H9 (cell line): ENCODE results near the gene RPE65. TPM values are rescaled to one million over a fixed set of nuclear protein-coding genes. Genes with fewer than 3 reads are reported as not detected.
"Not testable (repeated sequence)": the region's sequence is repeated elsewhere in the genome, so short reads cannot be mapped to it uniquely, and the experiment has no call there.

ENCODE experiments used
- DNase-seq: peaks from one replicate; pipeline ENCODE4 v3.0.0-alpha.2; 2017
- H2AFZ ChIP-seq: one replicate; pipeline ENCODE4 v1.6.1; 2013; ENCODE audit warnings: mild to moderate bottlenecking, low read length, control low read depth, moderate library complexity
- H2AK5ac ChIP-seq: 2 replicates; pipeline ENCODE4 v1.6.1; 2013; ENCODE audit warnings: low read length, control low read depth, mixed read lengths; ENCODE audit not compliant: insufficient read length
- H2BK120ac ChIP-seq: one replicate; pipeline ENCODE4 v1.6.1; 2013; ENCODE audit warnings: low read depth, mild to moderate bottlenecking, low read length, control low read depth, inconsistent platforms; ENCODE audit not compliant: poor library complexity, severe bottlenecking
- H2BK12ac ChIP-seq: 2 replicates; pipeline ENCODE4 v1.6.1; 2013; ENCODE audit warnings: low read length, control low read depth, mixed read lengths, low read depth; ENCODE audit not compliant: insufficient read length
- H2BK15ac ChIP-seq: 2 replicates; pipeline ENCODE4 v1.6.1; 2013; ENCODE audit warnings: low read depth, low read length, control low read depth
- H2BK20ac ChIP-seq: one replicate; pipeline ENCODE4 v1.6.1; 2013; ENCODE audit warnings: low read depth, mild to moderate bottlenecking, low read length, control low read depth, inconsistent platforms; ENCODE audit not compliant: poor library complexity, severe bottlenecking
- H2BK5ac ChIP-seq: 2 replicates; pipeline ENCODE4 v1.6.1; 2013; ENCODE audit warnings: low read length, control low read depth, mixed read lengths; ENCODE audit not compliant: insufficient read length
- H3K14ac ChIP-seq: 2 replicates; pipeline ENCODE4 v1.6.1; 2013; ENCODE audit warnings: low read length, control low read depth; ENCODE audit not compliant: insufficient read depth
- H3K18ac ChIP-seq: 2 replicates; pipeline ENCODE4 v1.6.1; 2013; ENCODE audit warnings: low read depth, mild to moderate bottlenecking, mixed read lengths, low read length, control low read depth; ENCODE audit not compliant: insufficient read length
- H3K23ac ChIP-seq: 2 replicates; pipeline ENCODE4 v1.6.1; 2013; ENCODE audit warnings: low read length, control low read depth, mixed read lengths, low read depth; ENCODE audit not compliant: insufficient read length
- H3K23me2 ChIP-seq: 2 replicates; pipeline ENCODE4 v1.6.1; 2013; ENCODE audit warnings: low read depth, mild to moderate bottlenecking, mixed read lengths, low read length, control low read depth; ENCODE audit not compliant: insufficient read length, poor library complexity, severe bottlenecking
- H3K27ac ChIP-seq: 2 replicates; pipeline ENCODE4 v1.5.1; 2013; ENCODE audit warnings: low read length, control low read depth, mixed read lengths, low read depth; ENCODE audit not compliant: insufficient read length
- H3K27me3 ChIP-seq: 2 replicates; pipeline ENCODE4 v1.6.1; 2013; ENCODE audit warnings: low read length, control low read depth, inconsistent platforms; ENCODE audit not compliant: insufficient read depth
- H3K4ac ChIP-seq: 2 replicates; pipeline ENCODE4 v1.6.1; 2013; ENCODE audit warnings: low read depth, mild to moderate bottlenecking, control low read depth, inconsistent platforms, low read length, moderate library complexity
- H3K4me1 ChIP-seq: 2 replicates; pipeline ENCODE4 v1.6.1; 2013; ENCODE audit warnings: low read length, control low read depth, inconsistent platforms; ENCODE audit not compliant: insufficient read depth
- H3K4me2 ChIP-seq: 2 replicates; pipeline ENCODE4 v1.6.1; 2013; ENCODE audit warnings: low read length, control low read depth, mixed read lengths; ENCODE audit not compliant: insufficient read length, insufficient read depth
- H3K56ac ChIP-seq: 2 replicates; pipeline ENCODE4 v1.6.1; 2013; ENCODE audit warnings: low read depth, mild to moderate bottlenecking, mixed read lengths, low read length, control low read depth; ENCODE audit not compliant: insufficient read length
- H3K79me1 ChIP-seq: 2 replicates; pipeline ENCODE4 v1.6.1; 2013; ENCODE audit warnings: low read depth, mild to moderate bottlenecking, moderate library complexity, low read length, control low read depth, inconsistent platforms; ENCODE audit not compliant: insufficient read depth, poor library complexity, severe bottlenecking
- H3K79me2 ChIP-seq: 2 replicates; pipeline ENCODE4 v1.6.1; 2013; ENCODE audit warnings: low read length, control low read depth, inconsistent platforms; ENCODE audit not compliant: insufficient read depth
- H3K9ac ChIP-seq: 2 replicates; pipeline ENCODE4 v1.6.1; 2013; ENCODE audit warnings: low read length, control low read depth, mixed read lengths; ENCODE audit not compliant: insufficient read length; ENCODE audit errors: extremely low read depth
- H3K9me3 ChIP-seq: one replicate; pipeline ENCODE4 v1.6.1; 2013; ENCODE audit warnings: low read depth, low read length, inconsistent platforms; ENCODE audit not compliant: control insufficient read depth
- H3T11ph ChIP-seq: one replicate; pipeline ENCODE4 v1.6.1; 2013; ENCODE audit warnings: mild to moderate bottlenecking, low read length, control low read depth, inconsistent platforms
- H4K20me1 ChIP-seq: one replicate; pipeline ENCODE4 v1.6.1; 2013; ENCODE audit not compliant: control insufficient read depth, insufficient read length, insufficient read depth
- H4K5ac ChIP-seq: 2 replicates; pipeline ENCODE4 v1.6.1; 2013; ENCODE audit warnings: low read depth, mild to moderate bottlenecking, mixed read lengths, low read length, control low read depth; ENCODE audit not compliant: insufficient read length
- H4K8ac ChIP-seq: replicated peaks from 2 replicates; pipeline ENCODE4 v1.6.1; 2013; ENCODE audit warnings: low read length, control low read depth, mixed read lengths, low read depth; ENCODE audit not compliant: insufficient read length
- H4K91ac ChIP-seq: 2 replicates; pipeline ENCODE4 v1.6.1; 2013; ENCODE audit warnings: low read depth, mild to moderate bottlenecking, moderate library complexity, mixed read lengths, low read length, control low read depth; ENCODE audit not compliant: insufficient read length
- H3K27ac Mint-ChIP-seq, 3 experiments: 2 replicates in 2 of 3; 3 replicates in 1 of 3; pipeline ENCODE4 v1.8.0; 2020 to 2021; ENCODE audit warnings: mixed read lengths in 3 of 3, mild to moderate bottlenecking in 1 of 3, moderate library complexity in 1 of 3
- H3K27me3 Mint-ChIP-seq: 2 replicates; pipeline ENCODE4 v1.8.0; 2021; ENCODE audit warnings: low read depth, mild to moderate bottlenecking, moderate library complexity, mixed read lengths
- H3K36me3 Mint-ChIP-seq, 3 experiments: 2 replicates in 2 of 3; 3 replicates in 1 of 3; pipeline ENCODE4 v1.8.0; 2020 to 2021; ENCODE audit warnings: low read depth in 3 of 3, mixed read lengths in 3 of 3; ENCODE audit not compliant: insufficient read depth in 1 of 3
- H3K4me1 Mint-ChIP-seq, 2 experiments: 2 replicates each; pipeline ENCODE4 v1.8.0; 2020; ENCODE audit warnings: mixed read lengths in 2 of 2
- H3K4me3 Mint-ChIP-seq, 2 experiments: 2 replicates in 1 of 2; 3 replicates in 1 of 2; pipeline ENCODE4 v1.8.0; 2020 to 2021; ENCODE audit warnings: mild to moderate bottlenecking in 2 of 2, mixed read lengths in 2 of 2, moderate library complexity in 1 of 2
- H3K9me3 Mint-ChIP-seq, 2 experiments: 2 replicates in 1 of 2; 3 replicates in 1 of 2; pipeline ENCODE4 v1.8.0; 2020; ENCODE audit warnings: mild to moderate bottlenecking in 2 of 2, mixed read lengths in 2 of 2, moderate library complexity in 1 of 2
- WGBS: extraction: QIAGEN DNeasy Blood & Tissue Kit; methylation state at CpG from one replicate; pipeline ENCODE4 v1.1.7; 2013; ENCODE audit warnings: missing lambda C conversion rate, low lambda C conversion rate, mixed read lengths; ENCODE audit not compliant: insufficient read length; ENCODE audit errors: extremely low coverage; 5-methylcytosine and 5-hydroxymethylcytosine counted together
- total RNA-seq: library from RNA; stranded (reverse); gene quantifications from 2 replicates; pipeline ENCODE4 v1.2.1, GENCODE V29; 2021

The RPE65 gene
- total RNA-seq, 1 experiment from 2014 or later, result not detected

DNA sequence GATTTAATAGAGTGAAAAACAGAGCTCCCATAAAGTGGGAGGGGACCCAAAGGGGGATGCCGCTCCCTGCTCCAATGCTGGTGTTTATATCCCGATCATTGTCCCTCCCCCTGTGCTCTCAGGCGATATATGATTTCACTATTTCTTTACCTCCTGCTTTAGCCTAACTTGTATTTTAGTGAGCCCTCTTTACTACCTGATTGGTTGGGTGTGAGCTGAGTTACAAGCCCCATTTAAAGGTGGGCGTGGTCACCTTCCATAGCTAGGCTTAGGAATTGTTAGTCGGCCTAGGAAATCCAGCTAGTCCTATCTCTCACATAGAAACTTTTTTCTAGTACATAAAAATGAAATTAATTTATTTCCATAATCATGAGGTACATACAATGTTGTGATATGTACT is 57.3 kb downstream of the RPE65 start:
- not testable (repeated sequence) for H3K56ac ChIP-seq, H4K8ac ChIP-seq, H2BK120ac ChIP-seq, H3K4me1 ChIP-seq, H3K27ac ChIP-seq, DNase-seq, H3K4me3 Mint-ChIP-seq, H4K91ac ChIP-seq, H3K79me2 ChIP-seq, H3K9me3 ChIP-seq, H3K9ac ChIP-seq, H3K14ac ChIP-seq, H3K23ac ChIP-seq, H2AK5ac ChIP-seq, H3K4ac ChIP-seq, H4K20me1 ChIP-seq, H3K27me3 Mint-ChIP-seq, H2BK20ac ChIP-seq, H3K4me2 ChIP-seq, H2BK5ac ChIP-seq, H2BK12ac ChIP-seq, H2AFZ ChIP-seq, H3K18ac ChIP-seq, H3K27me3 ChIP-seq, H2BK15ac ChIP-seq, H3K23me2 ChIP-seq, H3T11ph ChIP-seq, H3K4me1 Mint-ChIP-seq, H4K5ac ChIP-seq, H3K79me1 ChIP-seq
- peak overlapping the region in 1 of 3 experiments; percentile 82; a peak in 1 of 7 replicates for H3K27ac Mint-ChIP-seq
- H3K9me3 Mint-ChIP-seq, result peaks cover 10 to 16% of the 10 kb centered on the region in 2 experiments
- WGBS, result no CpG with 5 or more reads among the region's 5 CpGs
- H3K36me3 Mint-ChIP-seq, result peaks cover 0 to 15% (median 8%) of the 10 kb centered on the region in 3 experiments; a peak in 6 of 7 replicates

- H4K20me1 ChIP-seq, H4K5ac ChIP-seq, H3T11ph ChIP-seq, H2BK120ac ChIP-seq, H3K79me2 ChIP-seq, H2BK15ac ChIP-seq, H2BK5ac ChIP-seq, H3K14ac ChIP-seq, H4K91ac ChIP-seq, H3K9ac ChIP-seq, H3K9me3 ChIP-seq, H2AK5ac ChIP-seq, H3K4me1 Mint-ChIP-seq, H3K4ac ChIP-seq, H3K23me2 ChIP-seq, H3K27ac ChIP-seq, H3K27me3 Mint-ChIP-seq, DNase-seq, H3K56ac ChIP-seq, H3K27me3 ChIP-seq, H2BK20ac ChIP-seq, H3K27ac Mint-ChIP-seq, H3K79me1 ChIP-seq, H2BK12ac ChIP-seq, H3K23ac ChIP-seq, H2AFZ ChIP-seq, H3K4me3 Mint-ChIP-seq, H3K4me1 ChIP-seq, H3K18ac ChIP-seq, H4K8ac ChIP-seq, H3K4me2 ChIP-seq: not testable (repeated sequence)
- WGBS, result no CpG with 5 or more reads among the region's 10 CpGs
- Mint-ChIP-seq H3K36me3 (peaks cover 11 to 30% (median 20%) of the 10 kb centered on the region in 3 experiments), H3K9me3 (peaks cover 24 to 41% of the 10 kb centered on the region in 2 experiments)
These were observed 63.8 kb downstream of the RPE65 start for GRCh38 chr1:68385798-68386524.
